NB4 (cell line): ENCODE data around the gene ZFP1.

ENCODE experiments used
- MYC ChIP-seq: IDR thresholded peaks from 2 replicates; pipeline ENCODE4 v1.6.1; 2011; ENCODE audit warnings: low read depth, low read length
- POLR2A ChIP-seq: IDR thresholded peaks from 2 replicates; pipeline ENCODE4 v1.6.1; 2011; ENCODE audit warnings: mild to moderate bottlenecking; ENCODE audit not compliant: insufficient read length; ENCODE audit errors: extremely low read depth
- TF ChIP-seq, protein P1 (sequence below): IDR thresholded peaks from one replicate; pipeline ENCODE4 v1.5.1; 2012; ENCODE audit warnings: low read depth, low read length
- TF ChIP-seq, protein P2 (sequence below): IDR thresholded peaks from 2 replicates; pipeline ENCODE4 v1.6.1; 2011; ENCODE audit warnings: low read depth, low read length

DNA sequence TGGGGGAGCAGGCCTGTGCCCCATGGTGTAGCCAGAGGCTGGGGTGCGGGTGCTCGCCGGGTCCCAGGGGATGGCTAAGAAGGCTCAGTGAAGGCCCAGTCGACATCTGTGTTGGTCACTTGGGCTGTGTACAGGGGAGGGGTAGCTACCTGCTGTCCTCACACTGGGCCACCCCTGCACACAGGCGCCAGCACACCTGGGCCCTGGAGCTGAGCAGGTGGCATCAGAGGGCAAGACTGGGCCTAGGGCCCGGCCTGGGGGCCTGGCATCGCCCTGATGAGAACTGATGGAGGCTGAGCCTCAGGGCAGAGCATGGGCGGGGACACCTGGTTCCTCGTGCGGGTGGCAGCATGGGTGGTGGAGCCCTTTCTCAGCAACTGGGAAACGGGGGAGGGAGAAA is 59.5 kb downstream of the ZFP1 start:
- TF ChIP-seq, protein P1, sequence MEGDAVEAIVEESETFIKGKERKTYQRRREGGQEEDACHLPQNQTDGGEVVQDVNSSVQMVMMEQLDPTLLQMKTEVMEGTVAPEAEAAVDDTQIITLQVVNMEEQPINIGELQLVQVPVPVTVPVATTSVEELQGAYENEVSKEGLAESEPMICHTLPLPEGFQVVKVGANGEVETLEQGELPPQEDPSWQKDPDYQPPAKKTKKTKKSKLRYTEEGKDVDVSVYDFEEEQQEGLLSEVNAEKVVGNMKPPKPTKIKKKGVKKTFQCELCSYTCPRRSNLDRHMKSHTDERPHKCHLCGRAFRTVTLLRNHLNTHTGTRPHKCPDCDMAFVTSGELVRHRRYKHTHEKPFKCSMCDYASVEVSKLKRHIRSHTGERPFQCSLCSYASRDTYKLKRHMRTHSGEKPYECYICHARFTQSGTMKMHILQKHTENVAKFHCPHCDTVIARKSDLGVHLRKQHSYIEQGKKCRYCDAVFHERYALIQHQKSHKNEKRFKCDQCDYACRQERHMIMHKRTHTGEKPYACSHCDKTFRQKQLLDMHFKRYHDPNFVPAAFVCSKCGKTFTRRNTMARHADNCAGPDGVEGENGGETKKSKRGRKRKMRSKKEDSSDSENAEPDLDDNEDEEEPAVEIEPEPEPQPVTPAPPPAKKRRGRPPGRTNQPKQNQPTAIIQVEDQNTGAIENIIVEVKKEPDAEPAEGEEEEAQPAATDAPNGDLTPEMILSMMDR = no peak
- TF ChIP-seq MYC (no peak), POLR2A (no peak)
- TF ChIP-seq, protein P2, sequence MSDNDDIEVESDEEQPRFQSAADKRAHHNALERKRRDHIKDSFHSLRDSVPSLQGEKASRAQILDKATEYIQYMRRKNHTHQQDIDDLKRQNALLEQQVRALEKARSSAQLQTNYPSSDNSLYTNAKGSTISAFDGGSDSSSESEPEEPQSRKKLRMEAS = no peak
